C4-2B (cell line): ENCODE data around the gene OSBP2.

ENCODE experiments used
- CTCF ChIP-seq: fragments of 450-650 bp; conservative IDR thresholded peaks from 2 replicates; pipeline ENCODE4 v1.5.1; 2017; ENCODE audit warnings: mild to moderate bottlenecking
- ZFX ChIP-seq: fragments of 450-650 bp; IDR thresholded peaks from 2 replicates; pipeline ENCODE4 v1.6.1; 2017

- no peak for TF ChIP-seq CTCF
- TF ChIP-seq ZFX: no peak
Observed at GRCh38 chr22:30681831-30682230, 12.8 kb upstream of the OSBP2 start.
